ENCODE results near the gene CNFN.

DNA sequence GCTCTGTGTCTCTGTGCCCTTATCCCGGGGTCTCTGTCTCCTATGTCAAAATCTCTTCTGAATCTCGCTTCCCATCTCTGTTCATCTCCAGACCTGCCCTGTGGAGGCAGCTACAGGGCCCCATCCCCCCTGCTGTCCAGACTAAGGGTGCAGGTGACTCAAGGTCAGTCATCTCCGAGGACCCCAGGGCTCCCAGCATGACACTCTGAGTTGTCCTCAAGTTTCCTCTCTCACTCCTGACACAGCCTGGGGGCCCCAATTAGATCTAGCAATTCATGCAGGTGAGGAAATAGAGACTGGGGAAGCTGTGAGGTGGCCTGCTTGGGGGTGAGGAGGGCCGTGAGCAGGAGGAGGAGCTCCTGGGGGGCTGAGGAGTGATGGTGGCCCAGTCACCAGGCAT lies 2.1 kb upstream of the CNFN start:
- TF ChIP-seq, protein P1, sequence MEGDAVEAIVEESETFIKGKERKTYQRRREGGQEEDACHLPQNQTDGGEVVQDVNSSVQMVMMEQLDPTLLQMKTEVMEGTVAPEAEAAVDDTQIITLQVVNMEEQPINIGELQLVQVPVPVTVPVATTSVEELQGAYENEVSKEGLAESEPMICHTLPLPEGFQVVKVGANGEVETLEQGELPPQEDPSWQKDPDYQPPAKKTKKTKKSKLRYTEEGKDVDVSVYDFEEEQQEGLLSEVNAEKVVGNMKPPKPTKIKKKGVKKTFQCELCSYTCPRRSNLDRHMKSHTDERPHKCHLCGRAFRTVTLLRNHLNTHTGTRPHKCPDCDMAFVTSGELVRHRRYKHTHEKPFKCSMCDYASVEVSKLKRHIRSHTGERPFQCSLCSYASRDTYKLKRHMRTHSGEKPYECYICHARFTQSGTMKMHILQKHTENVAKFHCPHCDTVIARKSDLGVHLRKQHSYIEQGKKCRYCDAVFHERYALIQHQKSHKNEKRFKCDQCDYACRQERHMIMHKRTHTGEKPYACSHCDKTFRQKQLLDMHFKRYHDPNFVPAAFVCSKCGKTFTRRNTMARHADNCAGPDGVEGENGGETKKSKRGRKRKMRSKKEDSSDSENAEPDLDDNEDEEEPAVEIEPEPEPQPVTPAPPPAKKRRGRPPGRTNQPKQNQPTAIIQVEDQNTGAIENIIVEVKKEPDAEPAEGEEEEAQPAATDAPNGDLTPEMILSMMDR (IDR thresholded peaks at IDR 0.05): no peak
- no peak for TF ChIP-seq POLR2A (IDR thresholded peaks at IDR 0.05)
- TF ChIP-seq EP300 (IDR thresholded peaks at IDR 0.05): no peak
- no peak for TF ChIP-seq POLR2AphosphoS5 (IDR thresholded peaks at IDR 0.05)

Measured in stomach (tissue), 4 donors.